K562 (cell line): ENCODE data around the gene DLX2. TPM values are rescaled to one million over a fixed set of nuclear protein-coding genes. Genes with fewer than 3 reads are reported as not detected.

Experiments
- CGGBP1 ChIP-seq: fragments of 250-450 bp; sonication (Bioruptor Pico); IDR thresholded peaks from 2 replicates; pipeline ENCODE4 v1.9.0; 2021; ENCODE audit warnings: mild to moderate bottlenecking
- DEAF1 ChIP-seq: fragments of 450-650 bp; formaldehyde crosslinking; IDR thresholded peaks from 2 replicates; pipeline ENCODE4 v1.4.0; 2020; ENCODE audit warnings: mild to moderate bottlenecking, moderate library complexity
- E2F3 ChIP-seq: fragments of 250-450 bp; sonication (Bioruptor Pico); IDR thresholded peaks from 2 replicates; pipeline ENCODE4 v1.4.0; 2020; ENCODE audit warnings: mild to moderate bottlenecking
- HMG20A ChIP-seq: fragments of 450-650 bp; formaldehyde crosslinking; conservative IDR thresholded peaks from 2 replicates; pipeline ENCODE4 v1.4.0; 2020; ENCODE audit warnings: mild to moderate bottlenecking, mixed read lengths
- ILK ChIP-seq: fragments of 450-650 bp; IDR thresholded peaks from 2 replicates; pipeline ENCODE4 v1.6.1; 2016; ENCODE audit warnings: missing genetic modification characterization, low read depth, mild to moderate bottlenecking, missing compliant biosample characterization, moderate library complexity, borderline replicate concordance
- MAZ ChIP-seq, 2 experiments: fragments of 450-650 bp in 1 of 2; sonication (generic) in 1 of 2; formaldehyde crosslinking; IDR thresholded peaks in 1 of 2; conservative IDR thresholded peaks in 1 of 2; 2 replicates each; pipeline versions ENCODE4 v1.4.0 to v1.5.0; 2020; ENCODE audit warnings: mild to moderate bottlenecking in 1 of 2, missing genetic modification reagents in 1 of 2
- NELFE ChIP-seq: IDR thresholded peaks from 2 replicates; pipeline ENCODE4 v1.6.1; 2011; ENCODE audit warnings: mild to moderate bottlenecking; ENCODE audit not compliant: insufficient read depth, insufficient read length
- POLR2AphosphoS2 ChIP-seq: IDR thresholded peaks from 2 replicates; pipeline ENCODE4 v1.6.1; 2012; ENCODE audit warnings: low read length, improper control_type of control experiment
- POLR2G ChIP-seq: fragments of 200-400 bp; formaldehyde crosslinking; IDR thresholded peaks from 2 replicates; pipeline ENCODE4 v1.6.1; 2017; ENCODE audit warnings: low read depth, mild to moderate bottlenecking, antibody characterized with exemption, low read length, moderate library complexity
- SMARCC2 ChIP-seq: fragments of 450-650 bp; IDR thresholded peaks from 2 replicates; pipeline ENCODE4 v1.6.1; 2017; ENCODE audit warnings: antibody characterized with exemption, moderate library complexity, mild to moderate bottlenecking, low read depth
- SREBF1 ChIP-seq: fragments of 150-350 bp; IDR thresholded peaks from 2 replicates; pipeline ENCODE4 v1.6.1; 2014; ENCODE audit warnings: antibody characterized with exemption, low read depth, low read length, borderline replicate concordance
- SRSF9 ChIP-seq: fragments of 200-400 bp; formaldehyde crosslinking; IDR thresholded peaks from 2 replicates; pipeline ENCODE4 v1.6.1; 2017; ENCODE audit warnings: low read depth, low read length, borderline replicate concordance
- STAG1 ChIP-seq: sonication (generic); formaldehyde crosslinking; IDR thresholded peaks from 2 replicates; pipeline ENCODE4 v1.5.0; 2020; ENCODE audit warnings: missing genetic modification reagents, borderline replicate concordance
- TCFL5 ChIP-seq: fragments of 250-450 bp; sonication (Bioruptor Pico); conservative IDR thresholded peaks from 2 replicates; pipeline ENCODE4 v1.6.1; 2021; ENCODE audit warnings: mild to moderate bottlenecking, moderate library complexity, matching md5 sums
- WHSC1 ChIP-seq: IDR thresholded peaks from one replicate; pipeline ENCODE4 v1.6.1; 2012; ENCODE audit warnings: low read length, control low read depth, inconsistent platforms
- ZBTB17 ChIP-seq: fragments of 450-650 bp; formaldehyde crosslinking; IDR thresholded peaks from 2 replicates; pipeline ENCODE4 v1.4.0; 2020; ENCODE audit warnings: mild to moderate bottlenecking
- ZBTB5 ChIP-seq: fragments of 450-650 bp; IDR thresholded peaks from 2 replicates; pipeline ENCODE4 v1.6.1; 2017; ENCODE audit warnings: antibody characterized with exemption
- ZBTB7A ChIP-seq: IDR thresholded peaks from 2 replicates; pipeline ENCODE4 v1.6.1; 2011; ENCODE audit warnings: low read depth, mild to moderate bottlenecking, low read length, moderate library complexity, borderline replicate concordance; ENCODE audit not compliant: control insufficient read depth
- ZHX1 ChIP-seq: fragments of 150-350 bp; conservative IDR thresholded peaks from 2 replicates; pipeline ENCODE4 v1.6.1; 2014; ENCODE audit warnings: low read length
- ZNF263 ChIP-seq: sonication (generic); formaldehyde crosslinking; IDR thresholded peaks from 2 replicates; pipeline ENCODE4 v1.8.0; 2022; ENCODE audit warnings: mild to moderate bottlenecking, missing genetic modification reagents, borderline replicate concordance
- ZNF583 ChIP-seq: fragments of 250-450 bp; sonication (Bioruptor Pico); IDR thresholded peaks from 2 replicates; pipeline ENCODE4 v1.4.0; 2020
- ZNF696 ChIP-seq: fragments of 250-450 bp; sonication (Bioruptor Pico); conservative IDR thresholded peaks from 2 replicates; pipeline ENCODE4 v1.4.0; 2020; ENCODE audit warnings: mild to moderate bottlenecking, moderate library complexity
- ZNF77 ChIP-seq: fragments of 250-450 bp; sonication (Bioruptor Pico); IDR thresholded peaks from 2 replicates; pipeline ENCODE4 v1.5.0; 2020
- polyA plus RNA-seq, 8 experiments: library from polyadenylated mRNA; depleted of rRNA in 4 of 8; stranded (reverse) in 5 of 8; unstranded in 3 of 8; fragments of >200 nt; fragmentation: Nextera tagmentation in 2 of 8; fragmentation: Illumina TruSeq in 1 of 8; extraction: Ambion mirVana in 2 of 8; extraction: Trizol in 1 of 8; gene quantifications; 2 replicates each; pipeline versions ENCODE4 v1.2.1 to v1.2.3, GENCODE V29; 2011 to 2014; ENCODE audit warnings: inconsistent platforms in 1 of 8, missing spikeins in 1 of 8
- total RNA-seq, 7 experiments: library from RNA; depleted of rRNA in 6 of 7; stranded (reverse); fragments of >200 nt in 6 of 7; fragmentation: Illumina TruSeq in 2 of 7; extraction: Trizol in 2 of 7; gene quantifications; 2 replicates each; pipeline versions ENCODE4 v1.2.1 to v1.2.3, GENCODE V29; 2011 to 2021; ENCODE audit warnings: low replicate concordance in 1 of 7

DLX2 gene
- total and polyA plus RNA-seq, 9 of the 15 experiments (the other 6 are each of a cell fraction or from before 2014, with no cell fraction given) = 0.14 to 4.3 (median 0.86) TPM

- no peak for TF ChIP-seq NELFE
- peak; percentile 77; the same call in 1 of the 2 replicates for TF ChIP-seq ZBTB7A
- TF ChIP-seq SREBF1 = no peak
- no peak for TF ChIP-seq STAG1 (CRISPR knock-in tag)
- TF ChIP-seq WHSC1 = no peak
- no peak for TF ChIP-seq SMARCC2
- TF ChIP-seq POLR2G = no peak
- no peak for TF ChIP-seq TCFL5 (CRISPR knock-in tag)
- TF ChIP-seq SRSF9 = no peak
- TF ChIP-seq ZNF696 (CRISPR knock-in tag) = no peak
- peak in 1 of 2 experiments; percentile 87; a peak in 2 of 4 replicates for TF ChIP-seq MAZ (CRISPR knock-in tag; conservative IDR thresholded peaks at IDR 0.05 in 1 of 2, IDR thresholded peaks at IDR 0.05 in 1 of 2)
- 0 out of 2 replicates have a peak, but pooled peaks have one; percentile 44 for TF ChIP-seq CGGBP1 (CRISPR knock-in tag)
- TF ChIP-seq ZBTB17 (CRISPR knock-in tag) = 0 out of 2 replicates have a peak, but pooled peaks have one; percentile 17
- no peak for TF ChIP-seq ZHX1
- no peak for TF ChIP-seq ZBTB5
- TF ChIP-seq HMG20A (CRISPR knock-in tag) = no peak
- TF ChIP-seq ZNF263 (CRISPR knock-in tag) = no peak
- no peak for TF ChIP-seq POLR2AphosphoS2
- TF ChIP-seq E2F3 (CRISPR knock-in tag) = no peak
- no peak for TF ChIP-seq ZNF77 (CRISPR knock-in tag)
- 0 out of 2 replicates have a peak, but pooled peaks have one; percentile 39 for TF ChIP-seq DEAF1 (CRISPR knock-in tag)
- no peak for TF ChIP-seq ILK
- TF ChIP-seq ZNF583 (CRISPR knock-in tag) = 0 out of 2 replicates have a peak, but pooled peaks have one; percentile 22
Observed at GRCh38 chr2:172084395-172084644, 18.4 kb downstream of the DLX2 start (continued).
